ENCODE data around the gene RBM22. TPM values are rescaled to one million over a fixed set of nuclear protein-coding genes. Genes with fewer than 3 reads are reported as not detected.

RBM22 gene
- total RNA-seq, 1 experiment from 2014 or later = 34.0 TPM

DNA sequence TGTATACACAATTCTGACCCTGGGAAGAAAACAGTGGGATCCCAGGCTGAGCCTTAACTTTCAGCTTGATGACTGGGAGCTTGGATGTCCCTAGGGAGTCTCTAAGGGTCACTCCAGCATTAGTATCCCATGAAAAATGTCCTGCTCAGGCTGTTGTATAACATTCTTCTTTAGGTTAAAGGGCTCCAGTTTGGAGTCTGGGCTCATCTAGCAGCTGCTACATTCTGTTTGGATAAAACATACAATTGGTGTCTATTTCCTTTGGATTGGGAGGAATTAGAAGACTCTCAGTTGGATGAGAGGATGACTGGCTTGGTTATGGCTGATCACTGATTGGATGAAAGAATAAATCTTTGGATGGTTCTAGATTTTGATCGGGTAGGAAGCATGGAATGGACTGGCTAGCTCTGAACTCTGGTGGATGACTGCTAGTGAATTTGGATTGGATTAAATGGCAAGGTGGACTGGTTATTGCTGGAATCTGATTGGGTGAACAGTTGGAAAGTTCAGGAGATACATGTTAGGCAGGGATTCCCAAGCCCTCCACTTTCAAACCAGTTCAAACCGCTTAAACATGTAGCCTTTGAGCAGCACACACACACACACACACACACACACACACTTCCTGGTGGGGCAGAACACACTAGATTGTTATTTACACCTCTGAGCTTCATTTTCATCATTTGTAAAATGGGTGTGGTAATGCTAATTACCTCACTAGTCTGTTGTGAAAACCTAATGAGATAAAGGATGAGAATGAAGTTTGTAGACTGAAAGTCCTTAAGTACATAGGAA lies 46.9 kb downstream of the RBM22 start:
- TF ChIP-seq GABPB1 (CRISPR knock-in tag; IDR thresholded peaks at IDR 0.05) = no peak
- TF ChIP-seq, protein P1, sequence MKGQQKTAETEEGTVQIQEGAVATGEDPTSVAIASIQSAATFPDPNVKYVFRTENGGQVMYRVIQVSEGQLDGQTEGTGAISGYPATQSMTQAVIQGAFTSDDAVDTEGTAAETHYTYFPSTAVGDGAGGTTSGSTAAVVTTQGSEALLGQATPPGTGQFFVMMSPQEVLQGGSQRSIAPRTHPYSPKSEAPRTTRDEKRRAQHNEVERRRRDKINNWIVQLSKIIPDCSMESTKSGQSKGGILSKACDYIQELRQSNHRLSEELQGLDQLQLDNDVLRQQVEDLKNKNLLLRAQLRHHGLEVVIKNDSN (CRISPR knock-in tag; IDR thresholded peaks at IDR 0.05) = no peak
- TF ChIP-seq NR1H2 (CRISPR knock-in tag; IDR thresholded peaks at IDR 0.05) = no peak
- TF ChIP-seq TCF7 (CRISPR knock-in tag; IDR thresholded peaks at IDR 0.05; ENCODE audit: low read depth) = no peak
- TF ChIP-seq FOXP1 (CRISPR knock-in tag; IDR thresholded peaks at IDR 0.05; ENCODE audit: borderline replicate concordance) = no peak
- ATAC-seq (no peak), DNase-seq (ENCODE audit: low spot score) (no peak)
- H3K36me3 Mint-ChIP-seq = no peaks in the 10 kb centered on the region
- H3K27ac Mint-ChIP-seq = no peak overlapping the region
- CTCF ChIA-PET = interaction anchor here (0.6 to 5.6 kb wide), 10 partner anchors 7 to 196 kb away, joined by 3 to 59 read pairs (median 5); partner anchors contain the start of gene MYOZ3
- H3K27me3 Mint-ChIP-seq (ENCODE audit: low read depth) = peaks cover 8% of the 10 kb centered on the region
- no peaks in the 10 kb centered on the region for H3K9me3 Mint-ChIP-seq
- POLR2A ChIA-PET = no interaction called here
- no peak overlapping the region for H3K4me3 Mint-ChIP-seq
- peaks cover 22% of the 10 kb centered on the region for H3K4me1 Mint-ChIP-seq

DNA sequence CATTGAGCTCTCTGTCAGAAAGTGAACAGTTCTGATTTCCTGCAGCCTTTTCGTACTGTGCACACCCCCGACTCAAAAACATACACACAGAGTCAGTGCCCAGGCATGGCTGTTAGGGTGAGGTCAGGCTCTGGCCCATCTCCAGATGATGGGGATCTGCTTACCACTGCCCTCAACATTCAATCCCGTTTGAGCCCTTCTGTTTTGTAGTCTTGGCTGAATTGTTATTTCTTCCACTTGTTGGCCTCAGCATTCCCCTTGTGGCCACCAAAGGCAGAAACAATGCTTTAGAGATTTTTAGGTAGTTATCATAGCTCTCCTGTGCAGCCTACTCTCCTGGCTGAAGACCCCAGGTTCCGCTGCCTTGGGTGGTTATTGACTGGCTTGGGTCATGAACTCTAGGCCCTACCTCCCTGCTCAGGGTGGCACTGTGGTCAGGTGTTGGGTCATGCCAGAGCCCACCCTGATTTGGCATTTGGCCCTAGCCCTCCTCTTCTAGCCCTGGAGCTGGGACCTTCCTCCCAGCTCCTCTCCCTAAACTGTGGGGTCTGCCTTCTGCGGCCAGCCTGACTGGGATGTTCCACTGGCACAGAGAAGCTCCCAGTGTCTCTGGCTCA lies 47.6 kb downstream of the RBM22 start:
- CTCF ChIA-PET = interaction anchor here (0.6 to 5.6 kb wide), 10 partner anchors 8 to 195 kb away, joined by 3 to 59 read pairs (median 4); partner anchors contain the start of gene MYOZ3
- no peak overlapping the region for H3K4me3 Mint-ChIP-seq
- H3K36me3 Mint-ChIP-seq = no peaks in the 10 kb centered on the region
- H3K27ac Mint-ChIP-seq = no peak overlapping the region
- TF ChIP-seq NFE2L1 (CRISPR knock-in tag; IDR thresholded peaks at IDR 0.05) = no peak
- no peak for TF ChIP-seq PRRX2 (CRISPR knock-in tag; IDR thresholded peaks at IDR 0.05)
- H3K9me3 Mint-ChIP-seq = no peaks in the 10 kb centered on the region
- no peak for DNase-seq (ENCODE audit: low spot score)
- peaks cover 8% of the 10 kb centered on the region for H3K27me3 Mint-ChIP-seq (ENCODE audit: low read depth)
- peaks cover 22% of the 10 kb centered on the region for H3K4me1 Mint-ChIP-seq
- POLR2A ChIA-PET = no interaction called here
- no peak for ATAC-seq

DNA sequence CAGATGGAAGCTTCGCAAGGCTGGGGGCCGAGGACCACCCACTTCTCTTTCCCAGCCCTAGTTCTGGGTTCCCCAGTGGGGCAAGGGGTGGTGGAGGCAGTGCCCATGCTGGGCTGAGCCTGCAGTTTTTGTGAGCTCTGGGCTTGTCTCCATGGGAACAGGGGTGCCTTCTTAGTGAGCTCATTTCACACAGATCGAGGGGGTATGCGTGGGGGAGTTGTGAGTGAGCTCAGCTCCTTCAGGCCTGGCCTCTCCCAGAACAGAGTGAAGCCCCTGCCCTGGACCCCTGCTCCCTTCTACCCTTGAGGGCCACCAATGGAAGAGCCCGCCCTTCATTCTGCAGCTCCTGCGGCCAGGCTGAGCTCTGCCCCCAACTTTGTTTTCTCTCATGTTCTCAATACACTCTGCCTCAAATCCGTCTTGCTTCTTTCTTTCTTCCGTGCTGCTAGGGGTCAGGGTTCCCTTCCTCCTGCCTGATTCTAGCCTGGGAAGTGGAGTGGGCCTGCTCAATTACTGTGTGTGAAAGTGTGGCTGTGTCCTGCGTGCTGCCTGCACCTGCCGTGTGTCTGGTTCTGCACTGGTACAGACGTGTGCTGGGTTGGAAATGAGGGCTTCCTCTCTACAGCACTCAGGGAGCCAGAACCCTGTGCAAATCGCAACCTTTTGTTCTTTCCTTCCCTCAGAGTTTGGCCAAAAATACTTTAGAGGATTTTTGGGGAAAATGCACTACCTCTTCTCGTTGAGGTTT lies 48.8 kb downstream of the RBM22 start:
- POLR2A ChIA-PET = interaction anchor here (0.8 kb wide), 1 partner anchor 49 kb away, joined by 4 read pairs; the partner anchor contains the start of gene RBM22
- peaks cover 21% of the 10 kb centered on the region for H3K4me1 Mint-ChIP-seq
- H3K27me3 Mint-ChIP-seq (ENCODE audit: low read depth) = peaks cover under 1% of the 10 kb centered on the region
- CTCF ChIA-PET = interaction anchor here (0.6 to 3.1 kb wide), 12 partner anchors 14 to 553 kb away, joined by 3 to 14 read pairs (median 4); partner anchors contain the start of genes RBM22 and RPS14
- H3K9me3 Mint-ChIP-seq = no peaks in the 10 kb centered on the region
- H3K36me3 Mint-ChIP-seq = no peaks in the 10 kb centered on the region
- DNase-seq (ENCODE audit: low spot score) (no peak), ATAC-seq (no peak)
- H3K4me3 Mint-ChIP-seq = no peak overlapping the region
- no peak overlapping the region for H3K27ac Mint-ChIP-seq
- TF ChIP-seq MYBL2 (CRISPR knock-in tag; IDR thresholded peaks at IDR 0.05) (no peak), GABPB1 (CRISPR knock-in tag; IDR thresholded peaks at IDR 0.05) (no peak), NR3C1 (CRISPR knock-in tag; conservative IDR thresholded peaks at IDR 0.05; ENCODE audit: low read depth) (no peak), SP1 (CRISPR knock-in tag; conservative IDR thresholded peaks at IDR 0.05) (no peak), RORB (CRISPR knock-in tag; IDR thresholded peaks at IDR 0.05) (no peak)
- TF ChIP-seq, protein P2, sequence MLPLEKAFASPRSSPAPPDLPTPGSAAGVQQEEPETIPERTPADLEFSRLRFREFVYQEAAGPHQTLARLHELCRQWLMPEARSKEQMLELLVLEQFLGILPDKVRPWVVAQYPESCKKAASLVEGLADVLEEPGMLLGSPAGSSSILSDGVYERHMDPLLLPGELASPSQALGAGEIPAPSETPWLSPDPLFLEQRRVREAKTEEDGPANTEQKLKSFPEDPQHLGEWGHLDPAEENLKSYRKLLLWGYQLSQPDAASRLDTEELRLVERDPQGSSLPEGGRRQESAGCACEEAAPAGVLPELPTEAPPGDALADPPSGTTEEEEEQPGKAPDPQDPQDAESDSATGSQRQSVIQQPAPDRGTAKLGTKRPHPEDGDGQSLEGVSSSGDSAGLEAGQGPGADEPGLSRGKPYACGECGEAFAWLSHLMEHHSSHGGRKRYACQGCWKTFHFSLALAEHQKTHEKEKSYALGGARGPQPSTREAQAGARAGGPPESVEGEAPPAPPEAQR (CRISPR knock-in tag; IDR thresholded peaks at IDR 0.05) = no peak
- TF ChIP-seq, protein P3, sequence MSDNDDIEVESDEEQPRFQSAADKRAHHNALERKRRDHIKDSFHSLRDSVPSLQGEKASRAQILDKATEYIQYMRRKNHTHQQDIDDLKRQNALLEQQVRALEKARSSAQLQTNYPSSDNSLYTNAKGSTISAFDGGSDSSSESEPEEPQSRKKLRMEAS (CRISPR knock-in tag; IDR thresholded peaks at IDR 0.05) = no peak

DNA sequence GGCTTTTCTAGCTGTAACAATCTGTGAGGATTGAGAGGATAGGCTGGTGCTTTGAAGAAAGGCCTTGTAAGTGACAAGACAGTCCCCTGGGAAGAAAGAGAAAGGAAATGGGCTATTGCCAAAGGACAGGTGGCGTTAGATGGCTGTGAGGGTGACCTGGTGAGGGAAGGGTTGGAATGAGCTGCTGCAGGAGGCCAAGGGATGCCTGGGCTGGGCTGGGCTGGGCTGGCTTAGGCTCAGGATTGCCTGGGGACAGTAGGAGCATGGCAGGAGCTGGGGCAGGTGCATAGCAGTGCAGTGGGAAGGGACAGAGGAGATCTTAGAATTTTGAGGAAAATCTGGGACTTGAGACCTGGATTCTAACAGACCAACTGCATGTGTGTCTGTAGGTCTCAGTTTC lies 49.5 kb downstream of the RBM22 start:
- H3K4me3 Mint-ChIP-seq = no peak overlapping the region
- DNase-seq (ENCODE audit: low spot score) (no peak), ATAC-seq (no peak)
- TF ChIP-seq SOX15 (CRISPR knock-in tag; IDR thresholded peaks at IDR 0.05) = no peak
- TF ChIP-seq TEAD4 (CRISPR knock-in tag; IDR thresholded peaks at IDR 0.05) = no peak
- TF ChIP-seq, protein P3 (CRISPR knock-in tag; IDR thresholded peaks at IDR 0.05) = no peak
- TF ChIP-seq ZNF121 (CRISPR knock-in tag; IDR thresholded peaks at IDR 0.05) = no peak
- TF ChIP-seq ZNF423 (CRISPR knock-in tag; IDR thresholded peaks at IDR 0.05) = no peak
- no peak for TF ChIP-seq ZNF671 (CRISPR knock-in tag; IDR thresholded peaks at IDR 0.05)
- TF ChIP-seq MYBL2 (CRISPR knock-in tag; IDR thresholded peaks at IDR 0.05) = no peak
- no peak for TF ChIP-seq PRRX2 (CRISPR knock-in tag; IDR thresholded peaks at IDR 0.05)
- no peaks in the 10 kb centered on the region for H3K36me3 Mint-ChIP-seq
- ChIA-PET POLR2A (interaction anchor here (0.8 kb wide), 1 partner anchor 49 kb away, joined by 4 read pairs; the partner anchor contains the start of gene RBM22), CTCF (interaction anchor here (1.0 to 3.1 kb wide), 6 partner anchors 13 to 202 kb away, joined by 3 to 11 read pairs (median 4); partner anchors contain the start of gene RPS14)
- H3K27ac Mint-ChIP-seq = no peak overlapping the region
- no peaks in the 10 kb centered on the region; the same call in 1 of the 2 replicates for H3K27me3 Mint-ChIP-seq (ENCODE audit: low read depth)
- H3K4me1 Mint-ChIP-seq = peaks cover 20% of the 10 kb centered on the region
- no peaks in the 10 kb centered on the region for H3K9me3 Mint-ChIP-seq

All from WTC11 (cell line).